ENCODE results near the gene INPP5D.

GRCh38 chr2:233041722-233042323, 18.3 kb upstream of the INPP5D start:
- TF ChIP-seq CTCF (IDR thresholded peaks at IDR 0.05; ENCODE audit: low read depth, low read length, poor library complexity, severe bottlenecking) (no peak), EZH2phosphoT487 (IDR thresholded peaks at IDR 0.05; ENCODE audit: borderline replicate concordance, low read length) (no peak)

Measured in DOHH2 (cell line).